22Rv1 (cell line): ENCODE results near the gene PROX1.
A peak's percentile ranks its signal among the peaks of the same experiment; 100 is the strongest.

ENCODE experiments used
- H3K27ac ChIP-seq: fragments of 450-650 bp; 2 replicates; pipeline ENCODE4 v1.5.1; 2017
- CTCF ChIP-seq: fragments of 450-650 bp; IDR thresholded peaks from 2 replicates; pipeline ENCODE4 v1.5.1; 2017; ENCODE audit warnings: mild to moderate bottlenecking
- ZFX ChIP-seq: fragments of 450-650 bp; IDR thresholded peaks from 2 replicates; pipeline ENCODE4 v1.6.1; 2017; ENCODE audit warnings: antibody characterized with exemption, borderline replicate concordance

The PROX1 gene

DNA sequence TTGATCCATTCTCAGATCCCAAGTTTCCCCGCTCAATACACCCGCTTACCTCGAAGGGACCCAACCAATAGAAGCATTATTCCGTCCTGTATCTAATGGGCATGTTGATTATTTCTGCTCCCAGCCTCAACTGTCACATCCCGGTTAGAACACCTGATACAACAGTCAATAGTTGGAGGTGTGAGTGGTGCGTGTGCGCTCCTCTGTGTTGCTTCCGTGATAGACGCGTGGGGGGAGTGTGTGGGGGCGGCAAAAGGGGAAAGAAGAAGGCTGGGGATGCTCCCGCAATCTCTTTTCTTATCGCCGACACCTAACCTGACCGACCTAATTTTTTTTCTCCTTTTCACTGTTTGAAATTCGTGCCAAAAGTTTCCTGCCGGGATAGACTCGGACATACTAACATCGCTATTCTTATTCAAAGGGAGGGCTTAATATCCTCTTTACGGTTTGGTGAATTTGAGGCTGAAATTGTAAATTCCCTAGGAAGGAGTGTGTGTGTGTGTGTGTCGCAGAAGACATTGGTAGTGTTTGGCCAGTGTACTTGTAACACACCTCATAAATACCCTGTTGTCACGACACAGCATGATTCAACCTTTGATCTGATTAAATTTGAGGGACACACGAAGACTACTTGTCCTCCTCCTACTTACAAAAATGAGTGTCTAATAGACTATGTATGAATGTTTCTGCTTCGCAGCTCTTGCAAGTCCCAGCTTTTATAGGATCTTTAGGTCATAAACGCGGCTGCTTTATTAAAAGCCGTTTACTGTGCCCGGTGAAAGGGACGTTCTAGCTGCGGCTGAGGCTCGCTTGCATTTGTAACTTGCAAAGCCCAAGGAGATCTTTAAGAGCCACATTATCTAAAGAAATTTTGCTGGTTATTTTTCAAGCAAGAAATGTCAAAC lies 1.5 kb upstream of the PROX1 start:
- H3K27ac ChIP-seq, result no peak overlapping the region
- TF ChIP-seq CTCF, result no peak

- TF ChIP-seq ZFX (no peak), CTCF (no peak)
- no peak overlapping the region for H3K27ac ChIP-seq
Measured at GRCh38 chr1:213986925-213987250, 885 bp upstream of the PROX1 start.

DNA sequence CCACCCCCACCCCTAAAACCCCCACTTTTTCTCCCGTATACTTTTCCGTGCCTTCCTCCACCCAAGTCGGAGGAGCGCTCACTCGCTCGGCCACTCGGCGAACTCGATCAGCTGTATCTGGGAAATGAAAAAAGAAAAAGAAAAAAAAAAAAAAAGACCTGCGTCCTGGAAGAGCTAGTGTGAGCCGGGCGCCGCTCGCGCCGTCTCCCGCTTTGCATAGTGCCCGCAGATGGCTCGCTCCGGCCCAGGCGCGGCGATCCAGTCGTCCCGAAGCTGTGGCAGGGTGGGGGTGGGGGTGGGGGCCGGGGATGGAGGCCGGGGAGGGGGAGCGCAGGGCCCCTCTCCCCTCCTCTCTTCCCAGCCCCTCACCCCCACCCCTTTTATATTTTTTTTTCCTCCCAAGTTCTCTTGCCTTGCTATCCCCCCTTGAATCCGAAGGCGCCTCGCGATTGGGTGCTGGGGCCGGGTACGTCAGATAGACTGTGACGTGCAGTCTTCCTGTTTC lies 299 bp upstream of the PROX1 start:
- H3K27ac ChIP-seq, result peak overlapping the region; percentile 35; the same call in 1 of the 2 replicates

GRCh38 chr1:213988507-213989001 lies 781 bp downstream of the PROX1 start:
- no peak overlapping the region for H3K27ac ChIP-seq
- TF ChIP-seq ZFX (no peak), CTCF (no peak)

More for the DNA sequence above, 299 bp upstream of the PROX1 start:
- TF ChIP-seq ZFX (no peak), CTCF (no peak)

DNA sequence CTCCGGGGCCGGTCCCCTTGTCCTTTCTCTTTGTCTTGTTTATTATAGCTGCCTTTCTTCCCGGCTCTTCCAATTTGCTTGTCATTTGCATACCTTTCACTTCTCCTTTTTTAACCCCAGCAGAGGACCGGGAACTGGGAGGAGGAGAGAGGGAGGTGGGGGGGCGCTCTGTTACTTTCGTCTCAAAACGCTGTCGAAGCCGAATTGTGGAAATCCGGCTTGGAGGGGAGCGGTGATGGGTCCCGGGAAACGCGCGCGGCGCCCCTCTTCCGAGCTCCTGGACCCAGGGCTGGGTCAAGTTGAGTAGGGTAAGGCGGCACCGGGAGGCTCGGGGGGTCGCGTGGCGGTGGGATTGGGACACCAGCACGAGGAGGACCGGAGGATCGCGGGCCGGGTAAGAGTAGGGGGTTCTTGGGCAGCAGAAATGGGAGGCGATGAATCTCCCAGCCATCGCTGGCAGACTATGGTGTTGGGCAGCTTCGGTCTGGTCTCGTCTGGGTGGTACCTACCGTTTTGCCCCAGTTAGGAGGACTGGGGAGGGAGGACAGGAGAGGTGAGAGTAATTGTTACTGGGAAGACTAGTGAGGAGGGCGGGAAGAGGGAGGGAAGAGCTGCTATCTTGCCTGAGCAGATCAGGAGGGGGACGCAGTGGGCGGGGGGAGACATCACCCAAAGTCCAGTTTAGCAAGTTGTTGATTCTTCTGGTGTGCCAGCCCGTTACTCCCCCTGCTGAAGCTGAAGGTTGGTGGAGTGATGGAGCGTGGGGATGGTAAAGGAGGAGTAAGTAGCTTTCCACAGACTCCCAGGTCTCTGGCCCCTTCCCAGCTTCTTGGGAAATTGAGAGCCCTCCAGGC lies 1.5 kb downstream of the PROX1 start:
- TF ChIP-seq ZFX, result no peak
- no peak for TF ChIP-seq CTCF
- no peak overlapping the region for H3K27ac ChIP-seq

DNA sequence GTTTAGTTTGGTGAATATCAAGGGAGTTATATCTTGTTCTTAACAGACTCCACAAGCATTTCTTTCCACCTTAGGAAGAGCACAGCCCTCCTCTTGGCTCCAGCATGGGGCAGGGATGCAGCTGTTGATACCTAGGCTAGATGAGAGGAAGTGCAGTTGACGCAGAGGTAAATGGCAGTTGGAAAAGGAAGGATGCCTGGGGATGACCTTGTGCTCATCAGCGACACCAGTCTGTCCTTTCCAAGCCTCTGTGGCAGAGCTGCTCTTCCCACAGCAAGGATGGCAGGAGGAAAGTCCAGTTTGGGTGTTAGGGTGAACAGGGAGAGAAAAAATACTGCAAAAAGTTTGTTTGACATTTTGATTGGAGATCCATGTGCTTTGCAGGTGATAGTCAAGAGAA lies 6.2 kb downstream of the PROX1 start:
- TF ChIP-seq CTCF (no peak), ZFX (no peak)
- no peak overlapping the region for H3K27ac ChIP-seq
